ENCODE measurements around the gene CHST4.

DNA sequence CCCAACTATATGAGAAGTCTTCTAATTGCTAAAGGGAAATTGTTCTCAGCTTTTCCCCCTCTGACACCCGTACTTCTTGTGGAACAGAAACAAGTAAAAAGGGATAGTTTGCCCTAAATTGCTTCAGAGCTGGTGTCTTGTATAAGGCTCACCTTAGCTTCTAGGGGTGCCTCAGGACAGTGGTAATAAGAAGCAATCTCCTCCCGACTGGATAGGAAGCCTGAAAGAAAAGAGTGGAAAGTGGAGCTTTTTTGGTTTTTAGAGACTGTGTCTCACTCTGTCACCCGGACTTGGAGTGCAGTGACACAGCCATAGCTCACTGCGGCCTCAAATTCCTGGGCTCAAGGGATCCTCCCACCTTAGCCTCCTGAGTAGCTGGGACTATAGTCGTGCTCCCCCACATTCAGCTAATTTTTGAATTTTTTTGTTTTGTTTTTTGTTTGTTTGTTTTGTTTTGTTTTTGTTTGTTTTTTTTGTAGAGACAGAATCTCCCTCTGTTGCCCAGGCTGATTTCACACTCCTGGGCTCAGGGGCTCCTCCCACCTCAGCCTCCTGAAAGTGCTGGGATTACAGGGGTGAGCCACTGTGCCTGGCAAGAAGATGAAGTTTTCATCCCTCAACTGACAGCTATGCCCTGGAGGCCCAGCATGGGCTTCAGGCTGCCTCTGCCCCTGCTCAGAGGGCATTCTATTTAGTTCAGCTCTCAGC, 47.3 kb downstream of the CHST4 start:
- TF ChIP-seq, protein P1, sequence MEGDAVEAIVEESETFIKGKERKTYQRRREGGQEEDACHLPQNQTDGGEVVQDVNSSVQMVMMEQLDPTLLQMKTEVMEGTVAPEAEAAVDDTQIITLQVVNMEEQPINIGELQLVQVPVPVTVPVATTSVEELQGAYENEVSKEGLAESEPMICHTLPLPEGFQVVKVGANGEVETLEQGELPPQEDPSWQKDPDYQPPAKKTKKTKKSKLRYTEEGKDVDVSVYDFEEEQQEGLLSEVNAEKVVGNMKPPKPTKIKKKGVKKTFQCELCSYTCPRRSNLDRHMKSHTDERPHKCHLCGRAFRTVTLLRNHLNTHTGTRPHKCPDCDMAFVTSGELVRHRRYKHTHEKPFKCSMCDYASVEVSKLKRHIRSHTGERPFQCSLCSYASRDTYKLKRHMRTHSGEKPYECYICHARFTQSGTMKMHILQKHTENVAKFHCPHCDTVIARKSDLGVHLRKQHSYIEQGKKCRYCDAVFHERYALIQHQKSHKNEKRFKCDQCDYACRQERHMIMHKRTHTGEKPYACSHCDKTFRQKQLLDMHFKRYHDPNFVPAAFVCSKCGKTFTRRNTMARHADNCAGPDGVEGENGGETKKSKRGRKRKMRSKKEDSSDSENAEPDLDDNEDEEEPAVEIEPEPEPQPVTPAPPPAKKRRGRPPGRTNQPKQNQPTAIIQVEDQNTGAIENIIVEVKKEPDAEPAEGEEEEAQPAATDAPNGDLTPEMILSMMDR (IDR thresholded peaks at IDR 0.05), result no peak
- no peak for TF ChIP-seq POLR2AphosphoS5 (IDR thresholded peaks at IDR 0.05)
- no peak for TF ChIP-seq POLR2A (IDR thresholded peaks at IDR 0.05)

Data from breast epithelium (tissue), 3 donors.